SK-N-MC (cell line): ENCODE results near the gene SF1.
A peak's percentile ranks its signal among the peaks of the same experiment; 100 is the strongest.

Experiments
- DNase-seq: peaks from one replicate; pipeline ENCODE4 v3.0.0-alpha.2; 2011; ENCODE audit warnings: low read depth, low spot score
- H3K27ac ChIP-seq: fragments of 200-600 bp; sonication (generic); 2 replicates; pipeline ENCODE4 v1.5.1; 2016; ENCODE audit warnings: mixed run types
- H3K36me3 ChIP-seq: fragments of 200-600 bp; sonication (generic); 2 replicates; pipeline ENCODE4 v1.6.1; 2017; ENCODE audit warnings: antibody characterized with exemption, low read length, mixed read lengths; ENCODE audit not compliant: insufficient read depth
- H3K4me3 ChIP-seq: fragments of 200-600 bp; sonication (generic); 2 replicates; pipeline ENCODE4 v1.5.1; 2016
- H3K9ac ChIP-seq: fragments of 200-600 bp; sonication (generic); 2 replicates; pipeline ENCODE4 v1.8.0; 2017; ENCODE audit warnings: mixed run types, mixed read lengths; ENCODE audit not compliant: insufficient read length
- H3K9me3 ChIP-seq: fragments of 200-600 bp; sonication (generic); 2 replicates; pipeline ENCODE4 v1.6.1; 2017; ENCODE audit warnings: low read depth, mild to moderate bottlenecking, antibody characterized with exemption, low read length, moderate library complexity, mixed read lengths
- EZH2 ChIP-seq: fragments of 200-600 bp; sonication (generic); IDR thresholded peaks from one replicate; pipeline ENCODE4 v1.6.1; 2017; ENCODE audit warnings: antibody characterized with exemption
- FOXP2 ChIP-seq: optimal IDR thresholded peaks from 2 replicates; pipeline ENCODE3; 2011; ENCODE audit warnings: mild to moderate bottlenecking, moderate library complexity; ENCODE audit not compliant: insufficient read depth; ENCODE audit errors: extremely low read length, control extremely low read depth
- POLR2AphosphoS5 ChIP-seq: IDR thresholded peaks from 2 replicates; pipeline ENCODE4 v1.6.1; 2012; ENCODE audit warnings: mild to moderate bottlenecking, low read depth, low read length, borderline replicate concordance

The SF1 gene

GRCh38 chr11:64803158-64803845 is 25.0 kb upstream of the SF1 start, which contains the start of gene MAP4K2:
MAP4K2 (minus strand) TSS chr11:64803214; CDS start chr11:64803149, 65 bp downstream.
- no peak for DNase-seq
- peak within 1 kb of the TSS; percentile 88 for H3K27ac ChIP-seq
- TF ChIP-seq FOXP2, result no peak
- TF ChIP-seq EZH2, result no peak
- peak; percentile 48; the same call in 1 of the 2 replicates for TF ChIP-seq POLR2AphosphoS5
- no peaks in the 10 kb centered on the region for H3K9me3 ChIP-seq
- peak within 1 kb of the TSS; percentile 81 for H3K9ac ChIP-seq
- peak within 1 kb of the TSS; percentile 94 for H3K4me3 ChIP-seq
- H3K36me3 ChIP-seq, result peaks cover 13% of the 10 kb centered on the region; the same call in 1 of the 2 replicates

GRCh38 chr11:64802370-64803157 is 24.2 kb upstream of the SF1 start:
- DNase-seq, result no peak
- peak overlapping the region; percentile 79 for H3K27ac ChIP-seq
- H3K9ac ChIP-seq, result peak overlapping the region; percentile 60
- peaks cover 10% of the 10 kb centered on the region; the same call in 1 of the 2 replicates for H3K36me3 ChIP-seq
- TF ChIP-seq FOXP2 (no peak), POLR2AphosphoS5 (no peak), EZH2 (no peak)
- peak overlapping the region; percentile 76 for H3K4me3 ChIP-seq
- no peaks in the 10 kb centered on the region for H3K9me3 ChIP-seq

- no peak for TF ChIP-seq EZH2
- no peak for TF ChIP-seq FOXP2
- peak overlapping the region; percentile 76 for H3K4me3 ChIP-seq
- H3K9me3 ChIP-seq, result no peaks in the 10 kb centered on the region
- H3K9ac ChIP-seq, result peak overlapping the region; percentile 60
- DNase-seq, result no peak
- H3K36me3 ChIP-seq, result peaks cover 8% of the 10 kb centered on the region; the same call in 1 of the 2 replicates
- H3K27ac ChIP-seq, result peak overlapping the region; percentile 79
Observed at GRCh38 chr11:64801561-64802369, 23.4 kb upstream of the SF1 start.

GRCh38 chr11:64801158-64801464 is 22.8 kb upstream of the SF1 start:
- Histone ChIP-seq H3K4me3 (0 out of 2 replicates have a peak overlapping the region, but pooled peaks have one; percentile 76), H3K27ac (no peak overlapping the region), H3K9ac (no peak overlapping the region), H3K9me3 (no peaks in the 10 kb centered on the region), H3K36me3 (peaks cover 14% of the 10 kb centered on the region; the same call in 1 of the 2 replicates)
- no peak for DNase-seq
- TF ChIP-seq EZH2 (no peak), POLR2AphosphoS5 (no peak), FOXP2 (no peak)

GRCh38 chr11:64800303-64801157 is 22.2 kb upstream of the SF1 start:
- no peak for DNase-seq
- TF ChIP-seq POLR2AphosphoS5 (no peak), FOXP2 (no peak), EZH2 (no peak)
- peaks cover 14% of the 10 kb centered on the region; the same call in 1 of the 2 replicates for H3K36me3 ChIP-seq
- no peak overlapping the region for H3K27ac ChIP-seq
- H3K4me3 ChIP-seq, result no peak overlapping the region
- no peak overlapping the region for H3K9ac ChIP-seq
- no peaks in the 10 kb centered on the region for H3K9me3 ChIP-seq

GRCh38 chr11:64799623-64800302 is 21.4 kb upstream of the SF1 start:
- no peak for TF ChIP-seq FOXP2
- TF ChIP-seq POLR2AphosphoS5, result no peak
- TF ChIP-seq EZH2, result no peak
- H3K9ac ChIP-seq, result no peak overlapping the region
- H3K27ac ChIP-seq, result 0 out of 2 replicates have a peak overlapping the region, but pooled peaks have one; percentile 31
- H3K9me3 ChIP-seq, result no peaks in the 10 kb centered on the region
- no peak overlapping the region for H3K4me3 ChIP-seq
- peaks cover 12% of the 10 kb centered on the region; the same call in 1 of the 2 replicates for H3K36me3 ChIP-seq
- DNase-seq, result no peak

- no peak for DNase-seq
- H3K9me3 ChIP-seq, result no peaks in the 10 kb centered on the region
- H3K9ac ChIP-seq, result no peak overlapping the region
- H3K36me3 ChIP-seq, result peaks cover 9% of the 10 kb centered on the region; the same call in 1 of the 2 replicates
- H3K27ac ChIP-seq, result no peak overlapping the region
- no peak for TF ChIP-seq EZH2
- TF ChIP-seq FOXP2, result no peak
- TF ChIP-seq POLR2AphosphoS5, result no peak
- H3K4me3 ChIP-seq, result no peak overlapping the region
Observed at GRCh38 chr11:64799256-64799622, 20.9 kb upstream of the SF1 start.
